K562 (cell line): ENCODE data around the gene NRROS. TPM values are rescaled to one million over a fixed set of nuclear protein-coding genes. Genes with fewer than 3 reads are reported as not detected.
A peak's percentile ranks its signal among the peaks of the same experiment; 100 is the strongest.

ENCODE experiments used
- ADNP ChIP-seq: fragments of 200-800 bp; sonication (Bioruptor generic); IDR thresholded peaks from 2 replicates; pipeline ENCODE4 v1.6.1; 2016; ENCODE audit warnings: missing genetic modification characterization, missing compliant biosample characterization
- ARID1B ChIP-seq: fragments of 450-650 bp; IDR thresholded peaks from 2 replicates; pipeline ENCODE4 v1.6.1; 2016; ENCODE audit warnings: antibody characterized with exemption, mild to moderate bottlenecking, inconsistent platforms
- ATF7 ChIP-seq: fragments of 450-650 bp; IDR thresholded peaks from 2 replicates; pipeline ENCODE4 v1.7.1; 2014; ENCODE audit warnings: mild to moderate bottlenecking, moderate library complexity
- BHLHE40 ChIP-seq: IDR thresholded peaks from 2 replicates; pipeline ENCODE4 v1.6.1; 2011; ENCODE audit warnings: low read length, improper control_type of control experiment
- CCNT2 ChIP-seq: IDR thresholded peaks from 2 replicates; pipeline ENCODE4 v1.6.1; 2011; ENCODE audit warnings: borderline replicate concordance, low read depth, mild to moderate bottlenecking, moderate library complexity, mixed read lengths, low read length; ENCODE audit not compliant: insufficient read length; ENCODE audit errors: extremely low read depth
- CEBPB ChIP-seq: fragments of 450-650 bp; IDR thresholded peaks from 2 replicates; pipeline ENCODE4 v1.6.1; 2016; ENCODE audit warnings: missing genetic modification characterization, missing compliant biosample characterization
- CTBP1 ChIP-seq: fragments of 450-650 bp; IDR thresholded peaks from 2 replicates; pipeline ENCODE4 v1.6.1; 2016; ENCODE audit warnings: borderline replicate concordance
- FOXJ3 ChIP-seq: sonication (generic); formaldehyde crosslinking; IDR thresholded peaks from 2 replicates; pipeline ENCODE4 v1.4.0; 2020; ENCODE audit warnings: mild to moderate bottlenecking, missing genetic modification reagents
- MAFF ChIP-seq: IDR thresholded peaks from 2 replicates; pipeline ENCODE4 v1.6.1; 2012; ENCODE audit warnings: low read length, improper control_type of control experiment
- MEF2A ChIP-seq: IDR thresholded peaks from 2 replicates; pipeline ENCODE4 v1.6.1; 2011; ENCODE audit warnings: low read depth, mild to moderate bottlenecking, low read length, moderate library complexity; ENCODE audit not compliant: control insufficient read depth
- NR2C2 ChIP-seq, 2 experiments: fragments of 200-800 bp in 1 of 2; sonication (Bioruptor generic) in 1 of 2; sonication (generic) in 1 of 2; formaldehyde crosslinking in 1 of 2; IDR thresholded peaks; 2 replicates each; pipeline versions ENCODE4 v1.6.1 to v1.8.0; 2016 to 2022; ENCODE audit warnings: mild to moderate bottlenecking in 1 of 2, missing compliant biosample characterization in 1 of 2, missing genetic modification characterization in 1 of 2, missing genetic modification reagents in 1 of 2
- RCOR1 ChIP-seq, 2 experiments: IDR thresholded peaks; 2 replicates each; pipeline ENCODE4 v1.6.1; 2012; ENCODE audit warnings: low read depth in 2 of 2, low read length in 2 of 2, borderline replicate concordance in 1 of 2, improper control_type of control experiment in 1 of 2
- RUNX1 ChIP-seq: sonication (generic); IDR thresholded peaks from 2 replicates; pipeline ENCODE4 v1.6.1; 2016; ENCODE audit warnings: antibody characterized with exemption, low read depth
- SRSF1 ChIP-seq: fragments of 200-400 bp; formaldehyde crosslinking; IDR thresholded peaks from 2 replicates; pipeline ENCODE4 v1.6.1; 2017; ENCODE audit warnings: mild to moderate bottlenecking, low read depth, low read length, moderate library complexity
- TCF3 ChIP-seq: sonication (generic); formaldehyde crosslinking; IDR thresholded peaks from 2 replicates; pipeline ENCODE4 v1.4.0; 2020; ENCODE audit warnings: mild to moderate bottlenecking, missing genetic modification reagents
- XRCC3 ChIP-seq: fragments of 450-650 bp; IDR thresholded peaks from 2 replicates; pipeline ENCODE4 v1.6.1; 2017; ENCODE audit warnings: mild to moderate bottlenecking, moderate library complexity
- ZFX ChIP-seq: sonication (generic); formaldehyde crosslinking; IDR thresholded peaks from 2 replicates; pipeline ENCODE4 v1.8.0; 2022; ENCODE audit warnings: mild to moderate bottlenecking, missing genetic modification reagents, moderate library complexity
- ZNF175 ChIP-seq: fragments of 200-800 bp; sonication (Bioruptor generic); IDR thresholded peaks from 2 replicates; pipeline ENCODE4 v1.6.1; 2016; ENCODE audit warnings: low read depth, mild to moderate bottlenecking, missing genetic modification characterization, missing compliant biosample characterization
- ZNF699 ChIP-seq: fragments of 250-450 bp; sonication (Bioruptor Pico); IDR thresholded peaks from 2 replicates; pipeline ENCODE4 v1.8.0; 2021; ENCODE audit warnings: mild to moderate bottlenecking, moderate library complexity; ENCODE audit not compliant: insufficient replicate concordance
- ZNF785 ChIP-seq: fragments of 250-450 bp; sonication (Bioruptor Pico); IDR thresholded peaks from 2 replicates; pipeline ENCODE4 v1.4.0; 2020; ENCODE audit warnings: mild to moderate bottlenecking
- polyA plus RNA-seq, 8 experiments: library from polyadenylated mRNA; depleted of rRNA in 4 of 8; stranded (reverse) in 5 of 8; unstranded in 3 of 8; fragments of >200 nt; fragmentation: Nextera tagmentation in 2 of 8; fragmentation: Illumina TruSeq in 1 of 8; extraction: Ambion mirVana in 2 of 8; extraction: Trizol in 1 of 8; gene quantifications; 2 replicates each; pipeline versions ENCODE4 v1.2.1 to v1.2.3, GENCODE V29; 2011 to 2014; ENCODE audit warnings: inconsistent platforms in 1 of 8, missing spikeins in 1 of 8
- total RNA-seq, 7 experiments: library from RNA; depleted of rRNA in 6 of 7; stranded (reverse); fragments of >200 nt in 6 of 7; fragmentation: Illumina TruSeq in 2 of 7; extraction: Trizol in 2 of 7; gene quantifications; 2 replicates each; pipeline versions ENCODE4 v1.2.1 to v1.2.3, GENCODE V29; 2011 to 2021; ENCODE audit warnings: low replicate concordance in 1 of 7
- TF ChIP-seq, protein P1 (sequence below): sonication (generic); formaldehyde crosslinking; IDR thresholded peaks from 2 replicates; pipeline ENCODE4 v1.8.1; 2023; ENCODE audit warnings: mild to moderate bottlenecking, missing genetic modification reagents
- TF ChIP-seq, protein P2 (sequence below), 2 experiments: fragments of 450-650 bp; conservative IDR thresholded peaks; 2 replicates each; pipeline ENCODE4 v1.6.1; 2017; ENCODE audit warnings: mild to moderate bottlenecking in 2 of 2, moderate library complexity in 2 of 2
- TF ChIP-seq, protein P3 (sequence below): fragments of 450-650 bp; IDR thresholded peaks from 2 replicates; pipeline ENCODE4 v1.6.1; 2016; ENCODE audit warnings: low read depth, mild to moderate bottlenecking, moderate library complexity
- TF ChIP-seq, protein P4 (sequence below): fragments of 450-650 bp; IDR thresholded peaks from 2 replicates; pipeline ENCODE4 v1.6.1; 2016

Gene NRROS
- total and polyA plus RNA-seq, 9 of the 15 experiments (the other 6 are each of a cell fraction or from before 2014, with no cell fraction given), result 0.34 to 13.8 (median 3.8) TPM

DNA sequence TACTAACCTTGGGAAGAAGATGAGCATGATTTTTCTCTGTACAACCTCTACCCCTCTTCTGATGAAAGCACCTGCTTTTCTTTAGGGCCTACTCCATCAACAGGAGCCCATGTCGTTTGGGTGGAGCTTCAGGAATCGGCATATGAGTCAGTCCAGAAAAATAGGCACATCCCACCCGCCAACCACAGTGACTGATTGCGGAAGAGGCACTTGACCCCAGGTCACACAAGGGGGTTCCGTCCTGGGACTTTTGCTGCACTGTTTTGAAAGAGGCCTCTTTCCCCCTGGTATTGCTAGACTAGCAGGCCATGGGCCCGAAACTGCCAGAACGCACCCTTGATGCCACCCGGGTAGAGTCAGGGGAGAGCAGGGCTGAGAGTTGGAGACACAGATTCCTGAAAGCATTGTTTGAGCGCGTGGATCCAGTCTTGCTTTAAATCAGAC, 19.3 kb upstream of the NRROS start (continued):
- TF ChIP-seq, protein P1, sequence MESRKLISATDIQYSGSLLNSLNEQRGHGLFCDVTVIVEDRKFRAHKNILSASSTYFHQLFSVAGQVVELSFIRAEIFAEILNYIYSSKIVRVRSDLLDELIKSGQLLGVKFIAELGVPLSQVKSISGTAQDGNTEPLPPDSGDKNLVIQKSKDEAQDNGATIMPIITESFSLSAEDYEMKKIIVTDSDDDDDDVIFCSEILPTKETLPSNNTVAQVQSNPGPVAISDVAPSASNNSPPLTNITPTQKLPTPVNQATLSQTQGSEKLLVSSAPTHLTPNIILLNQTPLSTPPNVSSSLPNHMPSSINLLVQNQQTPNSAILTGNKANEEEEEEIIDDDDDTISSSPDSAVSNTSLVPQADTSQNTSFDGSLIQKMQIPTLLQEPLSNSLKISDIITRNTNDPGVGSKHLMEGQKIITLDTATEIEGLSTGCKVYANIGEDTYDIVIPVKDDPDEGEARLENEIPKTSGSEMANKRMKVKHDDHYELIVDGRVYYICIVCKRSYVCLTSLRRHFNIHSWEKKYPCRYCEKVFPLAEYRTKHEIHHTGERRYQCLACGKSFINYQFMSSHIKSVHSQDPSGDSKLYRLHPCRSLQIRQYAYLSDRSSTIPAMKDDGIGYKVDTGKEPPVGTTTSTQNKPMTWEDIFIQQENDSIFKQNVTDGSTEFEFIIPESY, result no peak
- TF ChIP-seq, protein P2, sequence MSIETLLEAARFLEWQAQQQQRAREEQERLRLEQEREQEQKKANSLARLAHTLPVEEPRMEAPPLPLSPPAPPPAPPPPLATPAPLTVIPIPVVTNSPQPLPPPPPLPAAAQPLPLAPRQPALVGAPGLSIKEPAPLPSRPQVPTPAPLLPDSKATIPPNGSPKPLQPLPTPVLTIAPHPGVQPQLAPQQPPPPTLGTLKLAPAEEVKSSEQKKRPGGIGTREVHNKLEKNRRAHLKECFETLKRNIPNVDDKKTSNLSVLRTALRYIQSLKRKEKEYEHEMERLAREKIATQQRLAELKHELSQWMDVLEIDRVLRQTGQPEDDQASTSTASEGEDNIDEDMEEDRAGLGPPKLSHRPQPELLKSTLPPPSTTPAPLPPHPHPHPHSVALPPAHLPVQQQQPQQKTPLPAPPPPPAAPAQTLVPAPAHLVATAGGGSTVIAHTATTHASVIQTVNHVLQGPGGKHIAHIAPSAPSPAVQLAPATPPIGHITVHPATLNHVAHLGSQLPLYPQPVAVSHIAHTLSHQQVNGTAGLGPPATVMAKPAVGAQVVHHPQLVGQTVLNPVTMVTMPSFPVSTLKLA (conservative IDR thresholded peaks at IDR 0.05), result 0 out of 4 replicates have a peak, but pooled peaks of 1 of the 2 experiments have one; percentile 18
- peak; percentile 36; the same call in 1 of the 2 replicates for TF ChIP-seq ATF7
- peak; percentile 34 for TF ChIP-seq ZFX (CRISPR knock-in tag)
- TF ChIP-seq ZNF175 (CRISPR knock-in tag), result 0 out of 2 replicates have a peak, but pooled peaks have one; percentile 61
- TF ChIP-seq RCOR1 (IDR thresholded peaks at IDR 0.05; ENCODE audit: borderline replicate concordance in 1 of 2, low read depth in 2 of 2, low read length in 2 of 2), result peak; percentile 30 to 87; a peak in 3 of 4 replicates
- TF ChIP-seq, protein P3, sequence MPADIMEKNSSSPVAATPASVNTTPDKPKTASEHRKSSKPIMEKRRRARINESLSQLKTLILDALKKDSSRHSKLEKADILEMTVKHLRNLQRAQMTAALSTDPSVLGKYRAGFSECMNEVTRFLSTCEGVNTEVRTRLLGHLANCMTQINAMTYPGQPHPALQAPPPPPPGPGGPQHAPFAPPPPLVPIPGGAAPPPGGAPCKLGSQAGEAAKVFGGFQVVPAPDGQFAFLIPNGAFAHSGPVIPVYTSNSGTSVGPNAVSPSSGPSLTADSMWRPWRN, result peak; percentile 53; the same call in 1 of the 2 replicates
- no peak for TF ChIP-seq ADNP (tag)
- 0 out of 2 replicates have a peak, but pooled peaks have one; percentile 12 for TF ChIP-seq BHLHE40
- no peak for TF ChIP-seq CCNT2
- TF ChIP-seq ZNF785 (CRISPR knock-in tag), result no peak
- TF ChIP-seq MEF2A, result 0 out of 2 replicates have a peak, but pooled peaks have one; percentile 4
- 0 out of 2 replicates have a peak, but pooled peaks have one; percentile 45 for TF ChIP-seq CTBP1
- 0 out of 2 replicates have a peak, but pooled peaks have one; percentile 18 for TF ChIP-seq ARID1B
- no peak for TF ChIP-seq ZNF699
- TF ChIP-seq FOXJ3 (CRISPR knock-in tag), result no peak
- TF ChIP-seq, protein P4, sequence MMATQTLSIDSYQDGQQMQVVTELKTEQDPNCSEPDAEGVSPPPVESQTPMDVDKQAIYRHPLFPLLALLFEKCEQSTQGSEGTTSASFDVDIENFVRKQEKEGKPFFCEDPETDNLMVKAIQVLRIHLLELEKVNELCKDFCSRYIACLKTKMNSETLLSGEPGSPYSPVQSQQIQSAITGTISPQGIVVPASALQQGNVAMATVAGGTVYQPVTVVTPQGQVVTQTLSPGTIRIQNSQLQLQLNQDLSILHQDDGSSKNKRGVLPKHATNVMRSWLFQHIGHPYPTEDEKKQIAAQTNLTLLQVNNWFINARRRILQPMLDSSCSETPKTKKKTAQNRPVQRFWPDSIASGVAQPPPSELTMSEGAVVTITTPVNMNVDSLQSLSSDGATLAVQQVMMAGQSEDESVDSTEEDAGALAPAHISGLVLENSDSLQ, result peak; percentile 74
- no peak for TF ChIP-seq TCF3 (CRISPR knock-in tag)
- TF ChIP-seq MAFF, result no peak
- no peak for TF ChIP-seq SRSF1
- TF ChIP-seq CEBPB (tag), result peak; percentile 69
- TF ChIP-seq RUNX1, result 0 out of 2 replicates have a peak, but pooled peaks have one; percentile 23
- no peak for TF ChIP-seq NR2C2 (CRISPR knock-in tag; IDR thresholded peaks at IDR 0.05)
- TF ChIP-seq NR2C2 (tag; IDR thresholded peaks at IDR 0.05), result peak; percentile 73
- peak; percentile 58; the same call in 1 of the 2 replicates for TF ChIP-seq XRCC3
